HG03565 (cell line): ENCODE measurements around the gene CBLN2.

ENCODE experiments used
- ATAC-seq: cut with Tn5 transposase; IDR thresholded peaks from one replicate; pipeline ENCODE4 v1.9.1; 2021; ENCODE audit warnings: mild to moderate bottlenecking, moderate library complexity; ENCODE audit not compliant: unreplicated experiment

The CBLN2 gene

DNA sequence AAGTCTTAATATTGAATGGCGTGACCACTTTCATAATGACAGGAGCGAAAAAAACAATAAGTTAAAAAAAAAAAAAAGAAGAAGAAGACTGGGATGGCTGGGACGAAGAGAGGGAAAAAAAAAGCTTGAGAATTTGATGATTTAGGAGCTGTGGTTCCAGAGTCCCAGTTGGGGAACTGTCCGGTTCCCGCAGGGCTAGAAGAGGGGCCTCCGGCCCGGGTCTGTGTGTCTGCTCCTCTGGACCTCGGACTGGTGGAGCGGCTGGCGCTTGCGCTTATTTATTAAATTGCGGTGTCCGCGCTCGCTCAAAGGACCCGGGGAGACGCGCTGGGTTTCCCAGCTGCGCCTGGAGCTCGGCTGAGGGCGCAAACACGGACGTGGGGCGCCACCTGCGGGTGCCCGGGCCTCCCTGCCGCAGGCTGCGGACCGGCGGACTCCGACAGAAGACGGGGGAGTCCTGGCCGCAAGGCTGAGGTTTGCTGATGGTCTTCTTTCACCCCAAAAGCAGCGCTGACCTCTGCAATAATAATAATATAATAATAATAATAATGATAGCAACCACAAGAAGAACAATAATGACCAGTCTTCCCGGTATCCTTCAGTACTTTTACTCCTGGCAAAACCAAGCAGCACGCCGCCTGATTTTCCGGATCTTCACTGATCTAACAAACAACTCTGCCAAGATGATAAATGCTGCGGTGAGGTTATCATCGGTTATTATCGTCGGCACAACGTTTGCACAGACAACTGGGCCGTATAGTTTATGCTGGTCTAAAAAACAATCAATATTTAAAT, at the start of gene CBLN2:
Gene CBLN2, minus strand, starts transcription at position 251 of the 795 bp plus-strand sequence. CDS start 2,182 bp downstream, outside the sequence.
- ATAC-seq, result peak; percentile 92

DNA sequence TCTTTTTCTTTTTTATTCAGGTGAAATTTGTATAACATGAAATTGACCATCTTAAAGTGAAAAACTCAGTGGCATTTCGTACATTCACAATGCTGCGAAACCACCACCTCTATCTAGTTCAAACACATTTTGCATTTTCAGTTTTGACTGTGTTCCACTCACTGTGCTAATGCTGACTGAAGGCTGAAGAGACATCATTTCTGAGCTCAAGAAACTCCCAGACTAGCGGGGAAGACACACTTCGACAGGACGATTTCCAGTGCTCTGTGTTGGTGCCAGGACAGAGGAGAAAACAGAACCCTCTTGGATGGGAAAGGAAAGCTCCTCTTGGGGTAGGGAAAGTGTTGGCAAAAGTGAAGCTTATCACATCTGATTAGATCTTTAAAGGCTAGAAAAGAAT, 44.2 kb upstream of the CBLN2 start:
- no peak for ATAC-seq

DNA sequence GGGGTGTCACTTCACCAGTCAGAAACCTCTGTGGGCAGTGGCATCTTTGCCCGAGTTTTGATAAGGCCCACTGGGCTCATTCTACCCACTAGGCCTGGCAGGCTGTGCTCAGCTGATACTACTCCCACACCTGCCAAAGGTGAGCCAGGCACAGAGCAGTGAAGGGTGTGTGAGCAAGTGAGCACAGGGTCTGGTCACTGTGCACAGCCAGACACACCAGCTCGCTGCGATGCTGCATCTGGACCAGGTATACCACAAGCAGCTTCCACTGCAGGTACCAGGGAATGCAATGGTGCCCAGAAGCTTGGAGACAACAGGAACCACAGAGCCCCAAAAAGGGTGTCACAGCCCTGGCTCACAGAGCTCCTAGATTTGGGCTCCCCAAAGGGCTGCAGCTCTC, 40.6 kb upstream of the CBLN2 start:
- no peak for ATAC-seq

DNA sequence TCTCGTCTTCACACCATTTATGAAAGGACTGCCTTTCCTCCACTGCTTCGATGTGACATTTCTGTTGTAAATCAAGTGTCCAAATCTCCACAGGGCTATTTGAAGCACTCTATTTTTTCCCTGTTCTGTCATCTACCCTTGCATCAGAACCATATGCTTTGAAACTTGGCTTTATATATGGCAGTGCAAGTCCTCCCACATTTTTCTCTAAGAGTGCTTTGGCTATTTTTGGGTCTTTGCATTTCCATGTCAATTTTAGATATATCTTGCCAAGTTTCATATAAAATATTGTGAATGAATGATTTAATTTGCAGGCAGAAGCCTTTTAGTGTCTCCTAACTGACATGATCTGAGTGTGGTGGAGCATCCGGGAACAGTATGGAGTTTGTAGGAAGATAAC, 37.8 kb upstream of the CBLN2 start:
- no peak for ATAC-seq

DNA sequence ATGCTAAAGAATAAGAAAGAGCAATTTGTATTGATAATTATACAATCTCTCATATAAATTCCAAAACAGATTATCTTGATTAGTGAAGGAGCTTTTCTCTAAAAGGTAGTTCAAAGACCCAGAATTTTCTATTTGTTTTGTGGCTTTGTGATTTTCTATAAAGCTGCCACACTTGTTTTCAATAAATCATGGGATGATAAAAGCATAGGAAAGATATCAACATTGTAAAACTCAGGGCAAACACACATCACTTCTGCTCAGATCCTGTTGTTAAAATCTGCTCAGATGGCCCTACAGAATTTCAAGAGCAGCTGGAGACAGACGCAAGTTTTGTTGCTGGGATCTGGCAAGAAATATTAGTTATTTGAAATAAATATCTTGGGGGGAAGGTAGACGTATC, 28.8 kb upstream of the CBLN2 start:
- no peak for ATAC-seq

DNA sequence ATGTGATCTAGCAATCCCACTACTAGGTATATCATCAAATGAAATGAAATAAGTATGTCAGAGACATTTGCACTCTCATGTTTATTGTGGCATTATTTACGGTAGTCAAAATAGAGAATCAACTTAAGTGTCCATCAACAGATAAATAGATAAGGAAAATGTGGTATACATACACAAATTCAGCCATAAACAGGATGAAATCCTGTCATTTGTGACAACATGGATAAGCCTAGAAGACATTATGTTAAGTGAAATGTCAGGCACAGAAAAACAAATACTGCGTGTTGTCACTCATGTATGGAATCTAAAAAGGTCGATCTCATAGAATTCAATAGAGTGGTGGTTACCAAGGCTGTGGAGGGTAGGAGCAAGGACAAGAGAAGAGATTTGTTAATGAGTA, 22.1 kb upstream of the CBLN2 start:
- no peak for ATAC-seq

DNA sequence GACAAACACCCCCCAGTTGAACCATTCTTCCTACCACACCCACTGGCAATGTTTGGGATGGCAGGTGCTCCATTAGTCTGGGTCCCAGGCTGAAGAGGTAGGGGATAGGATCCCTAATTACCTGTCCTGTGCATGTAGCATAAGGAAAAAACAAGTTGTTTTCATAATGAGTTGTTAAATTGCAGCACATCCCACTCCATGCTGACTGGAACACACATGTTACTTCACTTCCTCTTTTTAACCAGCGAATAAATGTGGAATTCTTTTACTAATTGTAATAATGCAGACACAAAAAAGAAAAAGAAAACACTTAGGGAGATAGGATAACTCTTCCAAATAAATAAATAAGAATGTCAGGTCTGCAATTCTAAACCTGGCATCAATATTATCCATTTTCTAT, 11.8 kb upstream of the CBLN2 start:
- no peak for ATAC-seq

DNA sequence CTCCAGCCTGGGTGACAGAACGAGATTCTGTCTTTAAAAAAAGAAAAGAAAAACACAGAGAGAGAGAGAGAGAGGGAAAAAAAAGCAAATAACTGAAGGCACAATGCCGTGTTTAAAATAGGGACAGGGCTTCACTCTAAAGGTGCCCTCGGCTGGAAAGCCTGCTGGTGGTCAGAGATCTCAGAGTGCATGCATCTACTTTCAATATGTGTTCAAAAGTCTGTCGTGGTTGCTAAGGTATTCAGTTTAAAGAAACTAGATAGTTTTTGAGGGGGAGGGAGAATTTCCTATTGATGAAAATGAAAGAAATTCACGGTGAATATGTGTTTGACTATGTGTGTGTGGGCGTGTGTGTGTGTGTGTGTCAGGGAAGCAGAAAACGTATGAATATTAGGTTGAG, 11.0 kb upstream of the CBLN2 start:
- peak; percentile 58 for ATAC-seq

DNA sequence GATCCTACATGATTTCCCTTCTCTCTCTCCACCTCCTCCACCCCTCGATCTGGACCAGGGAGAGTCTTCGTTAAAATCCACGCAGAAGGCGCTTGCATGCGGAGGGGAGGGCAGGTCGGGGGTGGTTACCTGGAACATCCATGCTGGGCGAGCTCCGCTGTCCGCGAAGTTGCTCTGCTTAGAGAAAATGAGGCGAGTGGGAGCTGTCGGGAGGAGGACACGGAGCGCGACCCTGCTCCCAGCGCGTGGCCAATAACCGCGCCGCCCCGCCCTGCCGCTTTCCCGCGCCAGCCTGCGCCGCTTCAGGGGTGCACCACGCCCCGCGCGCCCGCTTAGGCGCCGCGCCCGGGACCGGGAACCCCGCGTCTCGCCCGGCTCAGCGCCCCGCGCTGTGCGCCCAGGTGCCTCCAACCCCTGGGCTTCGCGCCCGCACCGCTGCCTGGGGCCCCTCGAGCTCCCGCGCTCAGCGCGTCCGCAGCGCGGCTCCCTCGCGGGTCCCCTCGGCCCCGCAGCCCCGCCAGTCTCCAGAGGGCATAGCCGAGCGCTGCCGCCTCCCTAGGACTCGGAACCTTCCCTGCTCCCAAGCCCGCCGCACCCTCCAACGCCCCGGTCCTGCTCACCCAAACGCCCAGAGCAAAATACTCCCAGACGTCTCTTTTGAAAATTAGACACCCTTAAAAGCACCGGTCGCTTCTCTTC, 636 bp downstream of the CBLN2 start:
- no peak for ATAC-seq

DNA sequence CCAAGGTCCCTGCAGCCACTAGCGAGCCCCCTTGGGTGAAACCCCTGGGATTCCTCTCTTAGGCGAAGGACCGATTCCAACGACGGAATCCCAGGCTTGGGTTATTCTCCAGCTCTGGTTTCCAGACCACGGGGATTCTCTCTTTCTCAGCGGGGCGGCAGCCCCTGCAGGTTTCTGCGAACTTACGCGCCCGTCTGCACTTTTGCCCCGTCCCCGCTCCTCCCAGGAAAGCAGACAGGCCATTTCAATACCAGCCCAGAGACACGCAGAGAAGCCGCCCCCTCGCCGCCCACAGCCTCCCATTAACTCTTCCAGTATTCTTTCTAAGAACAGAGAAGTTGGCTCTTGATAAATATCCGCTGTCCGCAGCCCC, 1.2 kb downstream of the CBLN2 start:
- no peak for ATAC-seq

DNA sequence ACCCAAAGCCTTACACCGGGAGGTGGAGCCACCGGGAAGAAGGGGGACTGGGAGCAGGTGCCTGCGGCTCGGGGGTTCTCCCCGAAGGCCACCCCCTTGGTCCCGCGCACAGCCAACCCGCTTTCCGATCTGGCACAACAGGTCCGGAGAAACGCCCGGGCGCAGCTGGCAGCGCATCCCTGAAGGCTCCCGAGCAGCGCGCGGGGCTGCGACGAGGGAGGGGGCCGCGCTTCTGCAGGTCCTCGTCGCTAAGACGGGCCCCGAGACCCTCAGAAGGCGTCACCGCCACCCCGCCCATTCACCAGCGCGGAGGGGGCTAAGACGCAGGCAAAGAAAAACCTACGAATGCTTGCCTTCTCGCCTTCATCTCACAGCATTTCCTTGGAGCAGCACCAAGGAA, 1.8 kb downstream of the CBLN2 start:
- no peak for ATAC-seq

DNA sequence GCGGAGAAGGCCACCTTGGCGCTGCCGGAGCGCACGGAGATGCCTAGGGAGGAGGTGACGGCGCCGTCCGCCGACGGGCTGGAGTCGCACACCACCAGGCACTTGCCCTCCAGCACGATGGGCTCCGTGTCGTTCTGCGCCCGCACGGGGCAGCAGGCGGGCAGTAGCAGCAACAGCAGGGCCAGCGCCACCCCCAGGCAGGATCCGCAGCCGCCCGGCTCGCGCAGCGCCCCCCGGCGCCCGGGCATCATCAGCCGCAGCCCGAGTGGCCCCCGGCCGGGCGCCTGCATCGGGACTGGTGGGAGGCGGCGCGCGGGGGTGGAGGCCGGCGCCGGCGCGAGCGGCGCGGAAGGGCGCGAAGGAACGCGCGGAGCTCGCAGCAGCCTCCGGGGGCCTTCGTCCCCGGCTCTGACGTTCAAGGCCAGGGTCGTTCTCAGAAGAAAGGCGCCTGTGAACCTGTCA, 2.2 kb downstream of the CBLN2 start:
- ATAC-seq, result no peak

DNA sequence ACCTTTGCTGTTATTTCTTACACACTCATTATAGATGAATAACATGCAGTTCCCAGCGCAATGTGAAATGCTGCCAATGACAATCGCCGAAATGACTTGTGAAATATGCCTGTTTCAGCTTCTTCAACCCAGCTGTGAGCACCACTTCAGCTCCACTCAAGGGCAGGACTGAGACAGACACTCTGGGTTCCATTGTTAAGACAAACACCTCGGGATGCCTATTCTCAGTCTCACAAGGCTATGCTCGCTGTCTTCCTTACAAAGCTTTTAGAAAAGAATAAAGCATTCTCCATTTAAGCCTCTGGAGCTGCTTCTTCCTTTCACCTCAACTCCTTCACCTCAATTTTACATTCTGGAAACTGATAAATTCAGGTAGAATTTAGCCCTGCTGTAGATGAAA, 4.2 kb downstream of the CBLN2 start:
- ATAC-seq, result no peak

DNA sequence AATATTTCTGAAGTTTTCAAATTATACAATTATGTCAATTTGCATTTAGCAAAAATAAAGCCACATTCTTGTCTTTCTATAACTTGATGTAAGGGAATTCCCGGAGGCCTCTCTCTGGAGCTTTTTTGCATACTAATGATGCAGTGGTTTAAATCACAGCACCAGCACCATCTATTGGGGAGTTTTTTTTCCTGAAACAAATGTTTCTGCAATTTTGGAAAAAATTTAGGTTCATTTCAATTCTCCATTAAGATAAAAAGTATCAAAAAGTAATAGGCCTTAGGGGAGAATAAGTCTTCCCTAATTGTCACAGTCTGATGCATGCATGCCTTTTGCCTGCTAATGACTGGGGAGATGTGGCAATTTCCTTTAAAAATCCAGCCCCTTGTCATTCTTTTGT, 13.5 kb downstream of the CBLN2 start:
- no peak for ATAC-seq

DNA sequence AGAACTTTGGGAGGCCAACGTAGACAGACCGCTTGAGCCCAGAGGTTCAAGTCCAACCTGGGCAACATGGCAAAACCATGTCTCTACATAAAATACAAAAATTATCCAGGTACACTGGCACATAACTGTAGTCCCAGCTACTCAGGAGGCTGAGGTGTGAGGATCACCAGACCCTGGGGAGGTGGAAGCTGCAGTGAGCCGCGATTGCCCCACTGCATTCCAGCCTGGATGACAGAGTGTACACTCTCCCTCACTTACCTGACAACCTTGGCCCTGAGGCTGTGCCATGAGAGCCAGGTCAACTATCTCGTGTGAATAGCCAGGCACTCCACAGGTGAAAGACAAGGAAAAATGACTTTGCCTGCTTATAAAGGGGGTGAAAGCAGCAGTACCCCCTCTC, 39.3 kb downstream of the CBLN2 start:
- ATAC-seq, result no peak

DNA sequence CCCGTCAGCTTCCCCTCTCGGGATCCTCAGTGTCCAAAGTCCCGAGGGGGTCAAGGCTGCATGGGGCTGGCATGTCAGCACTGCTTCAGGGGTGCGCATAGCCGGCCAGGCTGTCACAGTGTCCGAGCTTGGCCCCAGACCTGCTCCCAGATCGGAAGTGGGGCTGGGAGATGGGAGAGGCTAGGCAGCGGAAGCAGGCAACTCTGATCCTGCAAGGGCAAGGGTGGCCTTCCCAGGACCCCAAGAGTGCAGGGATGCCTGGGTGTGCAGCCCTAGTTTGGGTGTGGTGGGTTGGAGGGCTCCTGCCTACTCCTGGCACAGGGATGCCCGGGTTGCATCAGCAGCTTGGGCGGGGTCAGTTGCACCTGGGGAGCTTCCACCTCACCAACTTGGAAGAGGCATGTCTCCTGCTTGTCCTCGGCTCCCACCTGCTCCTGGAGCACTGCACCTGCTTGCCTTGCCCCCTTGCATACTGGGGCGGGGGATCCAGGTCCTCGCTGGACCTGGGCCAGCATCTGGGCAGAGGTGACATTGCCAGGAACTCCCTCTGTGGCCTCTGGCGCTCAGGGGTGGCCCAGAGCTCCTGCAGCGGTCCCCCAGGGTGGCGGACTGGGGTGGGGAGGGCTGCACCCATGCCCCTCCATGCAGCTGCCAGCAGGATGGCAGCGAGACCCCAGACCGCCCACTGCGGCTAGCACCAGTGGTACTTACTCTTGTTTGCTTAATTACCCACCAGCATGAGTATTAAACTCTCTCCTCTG, 41.3 kb downstream of the CBLN2 start:
- ATAC-seq, result no peak

DNA sequence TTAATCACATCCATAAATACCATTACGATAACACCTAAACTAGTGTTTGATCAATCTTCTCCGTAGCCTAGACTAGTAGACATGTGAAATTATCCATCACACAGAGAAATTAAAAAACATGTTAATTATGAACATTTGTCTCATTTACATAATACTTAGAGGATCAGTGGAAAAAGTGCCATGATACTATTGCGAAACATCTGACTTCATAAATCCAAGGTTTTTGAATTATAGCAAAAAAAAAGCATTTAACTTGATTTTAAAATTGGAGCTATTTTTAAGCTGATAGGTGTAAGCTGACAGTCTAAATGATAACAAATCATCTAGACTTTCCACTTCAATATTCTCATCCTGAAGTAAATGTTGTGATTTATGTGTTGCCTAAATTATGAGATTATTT, 51.6 kb downstream of the CBLN2 start:
- no peak for ATAC-seq
